ENCODE measurements around the gene PTPRN2. TPM values are rescaled to one million over a fixed set of nuclear protein-coding genes. Genes with fewer than 3 reads are reported as not detected.
"Not testable (repeated sequence)": the region's sequence is repeated elsewhere in the genome, so short reads cannot be mapped to it uniquely, and the experiment has no call there.

The PTPRN2 gene
- total RNA-seq, 1 donor from 2014 or later, result 11.4 TPM

DNA sequence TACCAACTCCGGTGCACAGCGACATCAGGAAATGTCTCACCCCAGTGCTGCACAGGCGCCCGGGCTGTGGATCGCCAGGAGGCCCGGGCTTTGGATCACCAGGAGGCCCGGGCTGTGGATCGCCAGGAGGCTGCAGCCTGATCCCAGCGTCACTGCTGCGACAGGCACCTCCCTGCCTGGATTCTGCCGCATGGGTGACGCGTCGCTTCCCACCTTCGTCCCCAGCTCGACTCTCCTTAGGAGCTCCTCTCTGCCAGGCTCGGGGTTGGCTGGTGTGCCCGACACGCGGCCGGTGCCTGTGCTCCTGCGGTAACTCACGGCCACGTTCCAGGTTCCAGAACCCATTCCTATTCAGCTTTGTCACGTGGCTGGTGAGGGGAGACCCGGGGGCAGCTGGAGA, 993.3 kb downstream of the PTPRN2 start:
- H3K27me3 Mint-ChIP-seq, result peaks cover 44% of the 10 kb centered on the region
- H3K36me3 Mint-ChIP-seq (ENCODE audit: insufficient read depth), result no peaks in the 10 kb centered on the region
- H3K27ac Mint-ChIP-seq, result no peak overlapping the region
- DNase-seq (ENCODE audit: low spot score, unreplicated experiment), result no peak
- TF ChIP-seq CTCF (IDR thresholded peaks at IDR 0.05; ENCODE audit: unreplicated experiment), result no peak
- no peak overlapping the region for H3K4me3 Mint-ChIP-seq (ENCODE audit: low read depth)
- no peaks in the 10 kb centered on the region for H3K9me3 Mint-ChIP-seq (ENCODE audit: low read depth)
- H3K4me1 Mint-ChIP-seq (ENCODE audit: low read depth), result peaks cover 13% of the 10 kb centered on the region

DNA sequence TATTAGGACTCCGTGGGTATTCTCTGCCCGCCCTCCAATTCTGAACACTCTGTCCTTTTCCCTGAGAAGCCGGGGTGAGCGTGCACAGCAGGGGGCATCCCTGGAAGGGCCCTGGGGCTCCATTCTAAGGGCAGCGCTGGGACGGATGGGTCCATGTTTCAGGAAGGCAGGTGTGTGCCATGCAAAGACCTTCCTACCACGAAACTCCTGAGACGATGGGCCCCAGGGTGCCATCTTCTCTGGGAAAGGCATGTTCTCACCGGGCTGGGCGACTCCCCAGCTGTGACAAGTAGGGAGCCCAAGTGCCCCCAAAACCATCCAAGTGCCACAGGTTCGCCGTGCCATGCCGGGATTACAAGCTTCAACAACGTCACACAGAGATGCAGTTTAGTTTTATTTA, 994.1 kb downstream of the PTPRN2 start:
- Mint-ChIP-seq H3K4me3 (ENCODE audit: low read depth) (no peak overlapping the region), H3K9me3 (ENCODE audit: low read depth) (no peaks in the 10 kb centered on the region), H3K36me3 (ENCODE audit: insufficient read depth) (no peaks in the 10 kb centered on the region), H3K4me1 (ENCODE audit: low read depth) (peaks cover 13% of the 10 kb centered on the region), H3K27me3 (peaks cover 52% of the 10 kb centered on the region), H3K27ac (no peak overlapping the region)
- no peak for DNase-seq (ENCODE audit: low spot score, unreplicated experiment)
- no peak for TF ChIP-seq CTCF (IDR thresholded peaks at IDR 0.05; ENCODE audit: unreplicated experiment)

DNA sequence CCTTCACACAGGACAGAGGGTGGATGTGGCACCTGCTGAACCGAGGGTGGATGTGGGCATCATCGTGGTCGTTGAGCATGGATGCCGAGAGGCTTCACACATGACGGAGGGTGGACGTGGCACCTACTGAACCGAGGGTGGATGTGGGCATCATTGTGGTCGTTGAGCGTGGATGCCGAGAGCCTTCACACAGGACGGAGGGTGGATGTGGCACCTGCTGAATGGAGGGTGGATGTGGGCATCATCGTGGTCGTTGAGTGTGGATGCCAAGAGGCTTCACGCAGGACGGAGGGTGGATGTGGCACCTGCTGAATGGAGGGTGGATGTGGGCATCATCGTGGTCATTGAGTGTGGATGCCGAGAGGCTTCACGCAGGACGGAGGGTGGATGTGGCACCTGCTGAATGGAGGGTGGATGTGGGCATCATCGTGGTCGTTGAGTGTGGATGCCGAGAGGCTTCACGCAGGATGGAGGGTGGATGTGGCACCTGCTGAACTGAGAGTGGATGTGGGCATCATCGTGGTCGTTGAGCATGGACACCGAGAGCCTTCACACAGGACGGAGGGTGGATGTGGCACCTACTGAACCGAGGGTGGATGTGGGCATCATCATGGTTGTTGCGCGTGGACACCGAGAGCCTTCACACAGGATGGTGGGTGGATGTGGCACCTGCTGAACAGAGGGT, 994.8 kb downstream of the PTPRN2 start:
- H3K27ac Mint-ChIP-seq; H3K9me3 Mint-ChIP-seq (ENCODE audit: low read depth); DNase-seq (ENCODE audit: low spot score, unreplicated experiment); H3K36me3 Mint-ChIP-seq (ENCODE audit: insufficient read depth); H3K4me3 Mint-ChIP-seq (ENCODE audit: low read depth): not testable (repeated sequence)
- peaks cover 10% of the 10 kb centered on the region for H3K4me1 Mint-ChIP-seq (ENCODE audit: low read depth)
- peaks cover 53% of the 10 kb centered on the region for H3K27me3 Mint-ChIP-seq

DNA sequence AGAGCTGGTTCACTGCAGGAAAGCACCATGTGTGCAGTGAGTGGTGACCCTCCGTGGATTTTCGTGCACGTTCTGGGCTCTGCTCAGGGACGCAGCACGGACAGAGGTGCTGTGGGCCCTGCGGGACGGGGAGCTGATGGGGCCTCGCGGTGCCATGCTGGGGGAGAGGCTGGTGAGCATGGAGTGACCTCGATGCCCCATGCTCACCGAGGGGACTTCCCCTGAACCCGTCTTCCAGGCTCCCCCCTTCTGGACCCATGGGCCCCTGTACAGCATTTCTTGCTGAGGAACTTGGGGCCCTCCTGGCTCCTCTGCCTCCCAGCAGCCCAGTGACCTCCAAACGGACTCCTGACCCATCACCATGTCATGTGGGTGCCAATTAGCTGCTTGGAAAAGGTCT, 997.1 kb downstream of the PTPRN2 start:
- H3K4me3 Mint-ChIP-seq (ENCODE audit: low read depth), result no peak overlapping the region
- no peaks in the 10 kb centered on the region for H3K36me3 Mint-ChIP-seq (ENCODE audit: insufficient read depth)
- H3K27ac Mint-ChIP-seq, result no peak overlapping the region
- peaks cover 62% of the 10 kb centered on the region for H3K27me3 Mint-ChIP-seq
- no peaks in the 10 kb centered on the region for H3K4me1 Mint-ChIP-seq (ENCODE audit: low read depth)
- no peak for TF ChIP-seq CTCF (IDR thresholded peaks at IDR 0.05; ENCODE audit: unreplicated experiment)
- no peaks in the 10 kb centered on the region for H3K9me3 Mint-ChIP-seq (ENCODE audit: low read depth)
- no peak for DNase-seq (ENCODE audit: low spot score, unreplicated experiment)

- Mint-ChIP-seq H3K4me3 (ENCODE audit: low read depth) (no peak overlapping the region), H3K36me3 (ENCODE audit: insufficient read depth) (no peaks in the 10 kb centered on the region), H3K9me3 (ENCODE audit: low read depth) (no peaks in the 10 kb centered on the region), H3K27me3 (peaks cover 57% of the 10 kb centered on the region), H3K27ac (no peak overlapping the region), H3K4me1 (ENCODE audit: low read depth) (no peaks in the 10 kb centered on the region)
- no peak for DNase-seq (ENCODE audit: low spot score, unreplicated experiment)
- TF ChIP-seq CTCF (IDR thresholded peaks at IDR 0.05; ENCODE audit: unreplicated experiment), result no peak
Observed at GRCh38 chr7:157589680-157590079, 997.9 kb downstream of the PTPRN2 start.
